ENCODE results near the gene BBOF1.

GRCh38 chr14:74034572-74034971, 15.4 kb downstream of the BBOF1 start:
- no peak for TF ChIP-seq CTCF (IDR thresholded peaks at IDR 0.05 in 2 of 3, conservative IDR thresholded peaks at IDR 0.05 in 1 of 3; ENCODE audit: insufficient read depth in 2 of 3, low read depth in 1 of 3, low read length in 3 of 3)
- no peak for TF ChIP-seq TAF15 (IDR thresholded peaks at IDR 0.05; ENCODE audit: low read depth, low read length)
- TF ChIP-seq HINFP (tag; conservative IDR thresholded peaks at IDR 0.05; ENCODE audit: low read depth), result no peak
- no peak for TF ChIP-seq DNMT1 (IDR thresholded peaks at IDR 0.05)
- TF ChIP-seq NBN (IDR thresholded peaks at IDR 0.05; ENCODE audit: low read depth), result no peak
- no peak for TF ChIP-seq SMC3 (conservative IDR thresholded peaks at IDR 0.05; ENCODE audit: insufficient read depth, low read depth, low read length)
- TF ChIP-seq REST (IDR thresholded peaks at IDR 0.05; ENCODE audit: borderline replicate concordance), result no peak
- no peak for TF ChIP-seq REST (CRISPR knock-in tag; IDR thresholded peaks at IDR 0.05; ENCODE audit: low read depth)
- TF ChIP-seq ZSCAN29 (IDR thresholded peaks at IDR 0.05), result no peak

All from K562 (cell line).